H9 (cell line): ENCODE results near the gene HOXA9. TPM values are rescaled to one million over a fixed set of nuclear protein-coding genes. Genes with fewer than 3 reads are reported as not detected.

Experiments
- DNase-seq: peaks from one replicate; pipeline ENCODE4 v3.0.0-alpha.2; 2017
- H2AFZ ChIP-seq: one replicate; pipeline ENCODE4 v1.6.1; 2013; ENCODE audit warnings: mild to moderate bottlenecking, low read length, control low read depth, moderate library complexity
- H2AK5ac ChIP-seq: 2 replicates; pipeline ENCODE4 v1.6.1; 2013; ENCODE audit warnings: low read length, control low read depth, mixed read lengths; ENCODE audit not compliant: insufficient read length
- H2BK120ac ChIP-seq: one replicate; pipeline ENCODE4 v1.6.1; 2013; ENCODE audit warnings: low read depth, mild to moderate bottlenecking, low read length, control low read depth, inconsistent platforms; ENCODE audit not compliant: poor library complexity, severe bottlenecking
- H2BK12ac ChIP-seq: 2 replicates; pipeline ENCODE4 v1.6.1; 2013; ENCODE audit warnings: low read length, control low read depth, mixed read lengths, low read depth; ENCODE audit not compliant: insufficient read length
- H2BK15ac ChIP-seq: 2 replicates; pipeline ENCODE4 v1.6.1; 2013; ENCODE audit warnings: low read depth, low read length, control low read depth
- H2BK20ac ChIP-seq: one replicate; pipeline ENCODE4 v1.6.1; 2013; ENCODE audit warnings: low read depth, mild to moderate bottlenecking, low read length, control low read depth, inconsistent platforms; ENCODE audit not compliant: poor library complexity, severe bottlenecking
- H2BK5ac ChIP-seq: 2 replicates; pipeline ENCODE4 v1.6.1; 2013; ENCODE audit warnings: low read length, control low read depth, mixed read lengths; ENCODE audit not compliant: insufficient read length
- H3K14ac ChIP-seq: 2 replicates; pipeline ENCODE4 v1.6.1; 2013; ENCODE audit warnings: low read length, control low read depth; ENCODE audit not compliant: insufficient read depth
- H3K18ac ChIP-seq: 2 replicates; pipeline ENCODE4 v1.6.1; 2013; ENCODE audit warnings: low read depth, mild to moderate bottlenecking, mixed read lengths, low read length, control low read depth; ENCODE audit not compliant: insufficient read length
- H3K23ac ChIP-seq: 2 replicates; pipeline ENCODE4 v1.6.1; 2013; ENCODE audit warnings: low read length, control low read depth, mixed read lengths, low read depth; ENCODE audit not compliant: insufficient read length
- H3K23me2 ChIP-seq: 2 replicates; pipeline ENCODE4 v1.6.1; 2013; ENCODE audit warnings: low read depth, mild to moderate bottlenecking, mixed read lengths, low read length, control low read depth; ENCODE audit not compliant: insufficient read length, poor library complexity, severe bottlenecking
- H3K27ac ChIP-seq: 2 replicates; pipeline ENCODE4 v1.5.1; 2013; ENCODE audit warnings: low read length, control low read depth, mixed read lengths, low read depth; ENCODE audit not compliant: insufficient read length
- H3K27me3 ChIP-seq: 2 replicates; pipeline ENCODE4 v1.6.1; 2013; ENCODE audit warnings: low read length, control low read depth, inconsistent platforms; ENCODE audit not compliant: insufficient read depth
- H3K4ac ChIP-seq: 2 replicates; pipeline ENCODE4 v1.6.1; 2013; ENCODE audit warnings: low read depth, mild to moderate bottlenecking, control low read depth, inconsistent platforms, low read length, moderate library complexity
- H3K4me1 ChIP-seq: 2 replicates; pipeline ENCODE4 v1.6.1; 2013; ENCODE audit warnings: low read length, control low read depth, inconsistent platforms; ENCODE audit not compliant: insufficient read depth
- H3K4me2 ChIP-seq: 2 replicates; pipeline ENCODE4 v1.6.1; 2013; ENCODE audit warnings: low read length, control low read depth, mixed read lengths; ENCODE audit not compliant: insufficient read length, insufficient read depth
- H3K56ac ChIP-seq: 2 replicates; pipeline ENCODE4 v1.6.1; 2013; ENCODE audit warnings: low read depth, mild to moderate bottlenecking, mixed read lengths, low read length, control low read depth; ENCODE audit not compliant: insufficient read length
- H3K79me1 ChIP-seq: 2 replicates; pipeline ENCODE4 v1.6.1; 2013; ENCODE audit warnings: low read depth, mild to moderate bottlenecking, moderate library complexity, low read length, control low read depth, inconsistent platforms; ENCODE audit not compliant: insufficient read depth, poor library complexity, severe bottlenecking
- H3K79me2 ChIP-seq: 2 replicates; pipeline ENCODE4 v1.6.1; 2013; ENCODE audit warnings: low read length, control low read depth, inconsistent platforms; ENCODE audit not compliant: insufficient read depth
- H3K9ac ChIP-seq: 2 replicates; pipeline ENCODE4 v1.6.1; 2013; ENCODE audit warnings: low read length, control low read depth, mixed read lengths; ENCODE audit not compliant: insufficient read length; ENCODE audit errors: extremely low read depth
- H3K9me3 ChIP-seq: one replicate; pipeline ENCODE4 v1.6.1; 2013; ENCODE audit warnings: low read depth, low read length, inconsistent platforms; ENCODE audit not compliant: control insufficient read depth
- H3T11ph ChIP-seq: one replicate; pipeline ENCODE4 v1.6.1; 2013; ENCODE audit warnings: mild to moderate bottlenecking, low read length, control low read depth, inconsistent platforms
- H4K20me1 ChIP-seq: one replicate; pipeline ENCODE4 v1.6.1; 2013; ENCODE audit not compliant: control insufficient read depth, insufficient read length, insufficient read depth
- H4K5ac ChIP-seq: 2 replicates; pipeline ENCODE4 v1.6.1; 2013; ENCODE audit warnings: low read depth, mild to moderate bottlenecking, mixed read lengths, low read length, control low read depth; ENCODE audit not compliant: insufficient read length
- H4K8ac ChIP-seq: replicated peaks from 2 replicates; pipeline ENCODE4 v1.6.1; 2013; ENCODE audit warnings: low read length, control low read depth, mixed read lengths, low read depth; ENCODE audit not compliant: insufficient read length
- H4K91ac ChIP-seq: 2 replicates; pipeline ENCODE4 v1.6.1; 2013; ENCODE audit warnings: low read depth, mild to moderate bottlenecking, moderate library complexity, mixed read lengths, low read length, control low read depth; ENCODE audit not compliant: insufficient read length
- H3K27ac Mint-ChIP-seq, 3 experiments: 2 replicates in 2 of 3; 3 replicates in 1 of 3; pipeline ENCODE4 v1.8.0; 2020 to 2021; ENCODE audit warnings: mixed read lengths in 3 of 3, mild to moderate bottlenecking in 1 of 3, moderate library complexity in 1 of 3
- H3K27me3 Mint-ChIP-seq: 2 replicates; pipeline ENCODE4 v1.8.0; 2021; ENCODE audit warnings: low read depth, mild to moderate bottlenecking, moderate library complexity, mixed read lengths
- H3K36me3 Mint-ChIP-seq, 3 experiments: 2 replicates in 2 of 3; 3 replicates in 1 of 3; pipeline ENCODE4 v1.8.0; 2020 to 2021; ENCODE audit warnings: low read depth in 3 of 3, mixed read lengths in 3 of 3; ENCODE audit not compliant: insufficient read depth in 1 of 3
- H3K4me1 Mint-ChIP-seq, 2 experiments: 2 replicates each; pipeline ENCODE4 v1.8.0; 2020; ENCODE audit warnings: mixed read lengths in 2 of 2
- H3K4me3 Mint-ChIP-seq, 2 experiments: 2 replicates in 1 of 2; 3 replicates in 1 of 2; pipeline ENCODE4 v1.8.0; 2020 to 2021; ENCODE audit warnings: mild to moderate bottlenecking in 2 of 2, mixed read lengths in 2 of 2, moderate library complexity in 1 of 2
- H3K9me3 Mint-ChIP-seq, 2 experiments: 2 replicates in 1 of 2; 3 replicates in 1 of 2; pipeline ENCODE4 v1.8.0; 2020; ENCODE audit warnings: mild to moderate bottlenecking in 2 of 2, mixed read lengths in 2 of 2, moderate library complexity in 1 of 2
- WGBS: extraction: QIAGEN DNeasy Blood & Tissue Kit; methylation state at CpG from one replicate; pipeline ENCODE4 v1.1.7; 2013; ENCODE audit warnings: missing lambda C conversion rate, low lambda C conversion rate, mixed read lengths; ENCODE audit not compliant: insufficient read length; ENCODE audit errors: extremely low coverage; 5-methylcytosine and 5-hydroxymethylcytosine counted together
- total RNA-seq: library from RNA; stranded (reverse); gene quantifications from 2 replicates; pipeline ENCODE4 v1.2.1, GENCODE V29; 2021
- TF ChIP-seq, protein P1 (sequence below): fragments of 200-600 bp; sonication (generic); conservative IDR thresholded peaks from 3 replicates; pipeline ENCODE4 v1.8.0; 2021; ENCODE audit warnings: antibody characterized with exemption, mild to moderate bottlenecking

Gene HOXA9
- total RNA-seq, 1 experiment from 2014 or later = not detected

DNA sequence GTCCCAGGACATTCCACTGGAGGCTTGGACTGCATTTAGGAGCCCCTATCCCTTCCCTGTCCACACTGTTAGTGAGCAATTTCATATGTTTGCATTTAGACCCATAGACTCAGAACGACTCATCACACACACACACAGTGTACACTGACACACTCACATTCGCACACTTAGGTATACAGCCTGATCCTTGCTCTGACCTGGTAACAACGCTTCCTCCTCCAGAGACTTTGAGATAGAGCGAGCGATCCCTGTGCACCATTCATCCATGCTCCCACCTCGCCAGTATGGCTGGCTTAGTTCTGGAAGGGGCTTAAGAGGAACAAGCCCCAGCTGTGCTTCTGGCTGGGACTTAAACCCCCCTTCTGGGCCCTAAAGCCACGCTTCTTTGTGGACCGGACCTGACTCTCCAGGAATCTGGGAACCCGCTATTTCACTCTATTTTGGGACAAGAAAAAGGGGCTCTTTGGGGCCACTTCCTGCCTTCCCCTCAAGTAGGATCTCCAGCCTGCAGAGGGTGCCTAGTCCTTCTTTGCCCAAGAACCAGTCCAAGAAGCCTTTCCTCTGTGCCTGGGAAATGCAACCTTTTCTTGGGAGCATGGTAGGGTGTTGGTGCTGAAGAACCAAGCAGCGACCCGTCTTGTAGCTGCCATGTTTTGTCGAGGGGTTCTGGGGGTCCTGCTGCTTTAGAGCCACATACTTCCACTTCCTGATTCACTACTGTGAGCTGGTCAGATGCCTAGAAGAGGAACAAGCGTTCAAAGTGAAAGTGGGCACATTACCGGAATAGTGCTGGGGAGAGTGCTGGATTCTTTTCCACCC, 35.6 kb upstream of the HOXA9 start:
- no peak overlapping the region for H3K18ac ChIP-seq
- Mint-ChIP-seq H3K27ac (no peak overlapping the region), H3K4me3 (peak overlapping the region in 1 of 2 experiments; percentile 73; a peak in 3 of 5 replicates), H3K9me3 (peaks cover 9 to 11% of the 10 kb centered on the region in 2 experiments; a peak in 4 of 5 replicates), H3K4me1 (peaks cover 8 to 23% of the 10 kb centered on the region in 2 experiments; a peak in 3 of 4 replicates), H3K36me3 (peaks cover 0 to 2% (median 0%) of the 10 kb centered on the region in 3 experiments; a peak in 2 of 7 replicates), H3K27me3 (peaks cover 95% of the 10 kb centered on the region)
- no peak overlapping the region for H2BK120ac ChIP-seq
- no peak overlapping the region for H3K14ac ChIP-seq
- no peaks in the 10 kb centered on the region for H4K20me1 ChIP-seq
- WGBS = no CpG with 5 or more reads among the region's 14 CpGs
- H3K56ac ChIP-seq = no peak overlapping the region
- no peak overlapping the region for H3K23ac ChIP-seq
- H4K91ac ChIP-seq = no peak overlapping the region
- H2BK20ac ChIP-seq = no peak overlapping the region
- no peak overlapping the region for H2AFZ ChIP-seq
- no peaks in the 10 kb centered on the region for H3K4me1 ChIP-seq
- no peaks in the 10 kb centered on the region for H3K9me3 ChIP-seq
- no peak overlapping the region for H4K8ac ChIP-seq
- peaks cover 86% of the 10 kb centered on the region for H3K27me3 ChIP-seq
- H2BK15ac ChIP-seq = no peak overlapping the region
- no peak overlapping the region for H3T11ph ChIP-seq
- H2BK12ac ChIP-seq = no peak overlapping the region
- no peak overlapping the region for H4K5ac ChIP-seq
- DNase-seq = peak; percentile 23
- TF ChIP-seq, protein P1, sequence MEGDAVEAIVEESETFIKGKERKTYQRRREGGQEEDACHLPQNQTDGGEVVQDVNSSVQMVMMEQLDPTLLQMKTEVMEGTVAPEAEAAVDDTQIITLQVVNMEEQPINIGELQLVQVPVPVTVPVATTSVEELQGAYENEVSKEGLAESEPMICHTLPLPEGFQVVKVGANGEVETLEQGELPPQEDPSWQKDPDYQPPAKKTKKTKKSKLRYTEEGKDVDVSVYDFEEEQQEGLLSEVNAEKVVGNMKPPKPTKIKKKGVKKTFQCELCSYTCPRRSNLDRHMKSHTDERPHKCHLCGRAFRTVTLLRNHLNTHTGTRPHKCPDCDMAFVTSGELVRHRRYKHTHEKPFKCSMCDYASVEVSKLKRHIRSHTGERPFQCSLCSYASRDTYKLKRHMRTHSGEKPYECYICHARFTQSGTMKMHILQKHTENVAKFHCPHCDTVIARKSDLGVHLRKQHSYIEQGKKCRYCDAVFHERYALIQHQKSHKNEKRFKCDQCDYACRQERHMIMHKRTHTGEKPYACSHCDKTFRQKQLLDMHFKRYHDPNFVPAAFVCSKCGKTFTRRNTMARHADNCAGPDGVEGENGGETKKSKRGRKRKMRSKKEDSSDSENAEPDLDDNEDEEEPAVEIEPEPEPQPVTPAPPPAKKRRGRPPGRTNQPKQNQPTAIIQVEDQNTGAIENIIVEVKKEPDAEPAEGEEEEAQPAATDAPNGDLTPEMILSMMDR = no peak
- H2BK5ac ChIP-seq = no peak overlapping the region
- no peak overlapping the region for H3K27ac ChIP-seq
- no peaks in the 10 kb centered on the region for H3K79me2 ChIP-seq
- no peak overlapping the region for H3K4me2 ChIP-seq
- H3K79me1 ChIP-seq = no peaks in the 10 kb centered on the region
- no peaks in the 10 kb centered on the region for H3K23me2 ChIP-seq
- no peak overlapping the region for H2AK5ac ChIP-seq
- no peak overlapping the region for H3K4ac ChIP-seq
- H3K9ac ChIP-seq = no peak overlapping the region
